Keratinocyte (primary cell): Measurements from ENCODE around the gene CAND2.

Experiments used
- CTCF ChIP-seq, 3 experiments: IDR thresholded peaks in 1 of 3; conservative IDR thresholded peaks in 1 of 3; optimal IDR thresholded peaks in 1 of 3; 2 replicates in 2 of 3; 3 replicates in 1 of 3; pipeline versions ENCODE3 to v1.5.1; 2011; ENCODE audit warnings: low read length in 3 of 3, mild to moderate bottlenecking in 3 of 3, moderate library complexity in 2 of 3, control low read depth in 1 of 3, inconsistent platforms in 1 of 3; ENCODE audit not compliant: insufficient read depth in 2 of 3; ENCODE audit errors: extremely low read depth in 1 of 3
- EZH2 ChIP-seq: IDR thresholded peaks from one replicate; pipeline ENCODE4 v1.6.1; 2012; ENCODE audit warnings: inconsistent platforms, mild to moderate bottlenecking, low read length, moderate library complexity

GRCh38 chr3:12869035-12869621 is 72.6 kb downstream of the CAND2 start:
- no peak for TF ChIP-seq CTCF (optimal IDR thresholded peaks at IDR 0.05 in 1 of 3, IDR thresholded peaks at IDR 0.05 in 1 of 3, conservative IDR thresholded peaks at IDR 0.05 in 1 of 3; ENCODE audit: extremely low read depth in 1 of 3, insufficient read depth in 2 of 3, low read length in 3 of 3)
- no peak for TF ChIP-seq EZH2
